B cell (primary cell): ENCODE data around the gene IL7R. TPM values are rescaled to one million over a fixed set of nuclear protein-coding genes. Genes with fewer than 3 reads are reported as not detected.

ENCODE experiments used
- ATAC-seq: fragments of 200-7000 bp; cut with Tn5 transposase; one replicate; pipeline ENCODE4 v1.10.0; 2021; ENCODE audit warnings: low read depth, mild to moderate bottlenecking, moderate number of reproducible peaks, moderate library complexity
- CTCF ChIA-PET: fragments of 350-600 bp; sonication (Branson Sonifier 250); formaldehyde crosslinking; loops from one replicate; lab custom pipeline; 2021; ENCODE audit warnings: antibody characterized with exemption, inconsistent platforms; lab: Charles Lee
- POLR2A ChIA-PET: fragments of 350-600 bp; sonication (Branson Sonifier 250); formaldehyde crosslinking; loops from one replicate; lab custom pipeline; 2021; ENCODE audit warnings: antibody characterized with exemption; lab: Charles Lee
- DNase-seq: peaks from one replicate; pipeline ENCODE4 v3.0.0; 2013
- H2AFZ ChIP-seq: 2 replicates; pipeline ENCODE4 v1.6.1; 2012; ENCODE audit warnings: mild to moderate bottlenecking, low read depth, low read length; ENCODE audit not compliant: insufficient read depth, poor library complexity, severe bottlenecking
- H3K27ac ChIP-seq, 2 donors: 1 replicate in 1 of 2; 2 replicates in 1 of 2; pipeline ENCODE4 v1.5.1; 2012 to 2013; ENCODE audit warnings: low read length in 2 of 2, mild to moderate bottlenecking in 2 of 2, moderate library complexity in 1 of 2
- H3K27me3 ChIP-seq, 4 experiments: fragments of 200-600 bp in 1 of 4; sonication (generic) in 1 of 4; replicated peaks in 1 of 4; 1 replicate in 2 of 4; 2 replicates in 2 of 4; pipeline versions ENCODE4 v1.6.1 to v1.7.0; 2013 to 2016; ENCODE audit warnings: low read length in 3 of 4, mild to moderate bottlenecking in 2 of 4, mixed read lengths in 1 of 4, moderate library complexity in 1 of 4; ENCODE audit not compliant: insufficient read depth in 4 of 4, control insufficient read depth in 3 of 4; ENCODE audit errors: control extremely low read depth in 1 of 4
- H3K36me3 ChIP-seq, 2 experiments: replicated peaks in 1 of 2; 1 replicate in 1 of 2; 2 replicates in 1 of 2; pipeline versions ENCODE4 v1.6.1 to v1.7.1; 2013; ENCODE audit warnings: low read length in 1 of 2; ENCODE audit not compliant: insufficient read depth in 2 of 2, control insufficient read depth in 1 of 2; ENCODE audit errors: control extremely low read depth in 1 of 2, extremely low read depth in 1 of 2
- H3K4me1 ChIP-seq, 2 donors: fragments of 200-600 bp in 1 of 2; sonication (generic) in 1 of 2; 1 replicate in 1 of 2; 2 replicates in 1 of 2; pipeline versions ENCODE4 v1.5.1 to v1.6.1; 2013 to 2017; ENCODE audit warnings: low read length in 2 of 2; ENCODE audit not compliant: control insufficient read depth in 2 of 2, insufficient read depth in 2 of 2
- H3K4me2 ChIP-seq: replicated peaks from 2 replicates; pipeline ENCODE3; 2012; ENCODE audit warnings: mild to moderate bottlenecking, low read depth, low read length; ENCODE audit not compliant: poor library complexity, severe bottlenecking
- H3K4me3 ChIP-seq, 5 experiments: fragments of 200-600 bp in 1 of 5; sonication (generic) in 1 of 5; 1 replicate in 3 of 5; 2 replicates in 2 of 5; pipeline versions ENCODE4 v1.5.1 to v1.7.0; 2011 to 2016; ENCODE audit warnings: low read length in 4 of 5, mild to moderate bottlenecking in 4 of 5, low read depth in 2 of 5, control low read depth in 1 of 5, moderate library complexity in 1 of 5; ENCODE audit not compliant: insufficient read depth in 1 of 5; ENCODE audit errors: control extremely low read depth in 1 of 5, extremely low read depth in 1 of 5
- H3K79me2 ChIP-seq: fragments of 200-600 bp; sonication (generic); one replicate; pipeline ENCODE4 v1.6.0; 2016; ENCODE audit warnings: low read length; ENCODE audit not compliant: control insufficient read depth, insufficient read depth
- H3K9ac ChIP-seq: fragments of 200-600 bp; sonication (generic); 2 replicates; pipeline ENCODE4 v1.6.1; 2017; ENCODE audit warnings: mild to moderate bottlenecking, low read length, moderate library complexity
- H3K9me3 ChIP-seq, 3 donors: one replicate each; pipeline versions ENCODE4 v1.6.1 to v1.7.1; 2013; ENCODE audit warnings: low read length in 2 of 3; ENCODE audit not compliant: control insufficient read depth in 2 of 3, insufficient read depth in 1 of 3; ENCODE audit errors: control extremely low read depth in 1 of 3
- H4K20me1 ChIP-seq: 2 replicates; pipeline ENCODE4 v1.6.0; 2012; ENCODE audit warnings: mild to moderate bottlenecking, low read length; ENCODE audit not compliant: insufficient read depth, control insufficient read depth, poor library complexity, severe bottlenecking
- H3K27ac Mint-ChIP-seq: one replicate; pipeline ENCODE4 v1.8.0; 2021; ENCODE audit warnings: mixed read lengths
- H3K27me3 Mint-ChIP-seq: one replicate; pipeline ENCODE4 v1.8.0; 2021; ENCODE audit warnings: mixed read lengths
- H3K4me1 Mint-ChIP-seq: one replicate; pipeline ENCODE4 v1.8.0; 2021; ENCODE audit warnings: mixed read lengths
- H3K4me3 Mint-ChIP-seq: one replicate; pipeline ENCODE4 v1.8.0; 2021; ENCODE audit warnings: mixed read lengths
- H3K9me3 Mint-ChIP-seq: one replicate; pipeline ENCODE4 v1.8.0; 2022; ENCODE audit warnings: mixed read lengths; ENCODE audit not compliant: insufficient read depth
- EZH2 ChIP-seq: IDR thresholded peaks from 2 replicates; pipeline ENCODE4 v1.6.1; 2012; ENCODE audit warnings: borderline replicate concordance, low read depth, mild to moderate bottlenecking, moderate library complexity, low read length; ENCODE audit not compliant: insufficient read depth, poor library complexity, severe bottlenecking
- WGBS: methylation state at CpG from one replicate; pipeline ENCODE4 v1.1.5; 2013; ENCODE audit warnings: missing lambda C conversion rate; ENCODE audit not compliant: insufficient coverage; 5-methylcytosine and 5-hydroxymethylcytosine counted together
- intact Hi-C: fragments of 100-400 bp; cut with micrococcal nuclease; formaldehyde crosslinking; loops from one replicate; pipeline ENCODE4 v1.10.0; 2022
- polyA plus RNA-seq: library from polyadenylated mRNA; depleted of rRNA; stranded (reverse); fragments of >200 nt; gene quantifications from 2 replicates; pipeline ENCODE4 v1.2.3, GENCODE V29; 2012
- total RNA-seq, 2 donors: library from RNA; stranded (reverse); fragments of 120-200 nt in 1 of 2; gene quantifications; 1 replicate in 1 of 2; 2 replicates in 1 of 2; pipeline versions ENCODE4 v1.2.3 to v1.2.4, GENCODE V29; 2013 to 2022
- TF ChIP-seq, protein P1 (sequence below): fragments of 200-600 bp; IDR thresholded peaks from one replicate; pipeline ENCODE4 v1.8.0; 2022; ENCODE audit warnings: antibody characterized with exemption, mild to moderate bottlenecking

IL7R gene
- total and polyA plus RNA-seq, 2 donors (not counting 1 experiment from before 2014, with no cell fraction given), result 2.4 TPM

DNA sequence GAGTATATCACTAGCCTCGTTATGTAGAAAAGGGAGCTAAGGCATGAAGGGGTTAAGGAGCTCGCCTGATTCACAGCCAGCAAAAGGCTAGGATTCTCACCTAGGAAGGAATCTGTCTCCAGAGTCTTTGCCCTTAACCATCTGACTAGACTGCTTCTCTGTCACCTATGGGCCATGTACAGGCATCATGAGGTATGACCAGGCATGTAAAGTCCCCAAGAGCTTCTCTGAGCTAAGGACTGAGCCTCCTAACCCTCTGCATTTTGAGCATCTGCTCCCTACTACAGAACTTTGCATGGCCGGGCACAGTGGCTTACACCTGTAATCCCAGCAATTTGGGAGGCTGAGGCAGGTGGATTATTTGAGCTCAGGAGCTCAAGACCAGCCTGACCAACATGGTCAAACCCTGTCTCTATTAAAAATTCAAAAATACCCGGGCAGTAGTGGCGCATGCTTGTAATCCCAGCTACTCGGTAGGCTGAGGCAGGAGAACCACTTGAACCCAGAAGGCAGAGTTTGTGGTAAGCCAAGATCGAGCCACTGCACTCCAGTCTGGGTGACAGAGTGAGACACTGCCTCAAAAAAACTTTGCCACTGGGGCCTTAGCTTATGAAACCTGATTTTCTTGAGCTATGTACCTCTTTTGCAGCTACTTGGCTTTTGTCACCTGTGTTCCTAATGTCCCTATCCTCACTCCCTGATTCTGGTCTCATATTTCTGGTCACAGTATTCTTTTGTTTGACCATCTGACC, 33.2 kb upstream of the IL7R start:
- H3K27me3 Mint-ChIP-seq, result no peaks in the 10 kb centered on the region
- no peaks in the 10 kb centered on the region for H3K27me3 ChIP-seq
- ChIA-PET POLR2A (no interaction called here), CTCF (interaction anchor here (1.3 kb wide), 1 partner anchor 10 kb away, joined by 3 read pairs; no protein-coding TSS in a partner anchor)
- H3K4me2 ChIP-seq, result no peak overlapping the region
- H3K4me3 Mint-ChIP-seq, result no peak overlapping the region
- no peaks in the 10 kb centered on the region for H3K79me2 ChIP-seq
- H3K4me1 Mint-ChIP-seq, result no peaks in the 10 kb centered on the region
- H3K27ac ChIP-seq, result no peak overlapping the region
- no peaks in the 10 kb centered on the region for H4K20me1 ChIP-seq
- TF ChIP-seq, protein P1, sequence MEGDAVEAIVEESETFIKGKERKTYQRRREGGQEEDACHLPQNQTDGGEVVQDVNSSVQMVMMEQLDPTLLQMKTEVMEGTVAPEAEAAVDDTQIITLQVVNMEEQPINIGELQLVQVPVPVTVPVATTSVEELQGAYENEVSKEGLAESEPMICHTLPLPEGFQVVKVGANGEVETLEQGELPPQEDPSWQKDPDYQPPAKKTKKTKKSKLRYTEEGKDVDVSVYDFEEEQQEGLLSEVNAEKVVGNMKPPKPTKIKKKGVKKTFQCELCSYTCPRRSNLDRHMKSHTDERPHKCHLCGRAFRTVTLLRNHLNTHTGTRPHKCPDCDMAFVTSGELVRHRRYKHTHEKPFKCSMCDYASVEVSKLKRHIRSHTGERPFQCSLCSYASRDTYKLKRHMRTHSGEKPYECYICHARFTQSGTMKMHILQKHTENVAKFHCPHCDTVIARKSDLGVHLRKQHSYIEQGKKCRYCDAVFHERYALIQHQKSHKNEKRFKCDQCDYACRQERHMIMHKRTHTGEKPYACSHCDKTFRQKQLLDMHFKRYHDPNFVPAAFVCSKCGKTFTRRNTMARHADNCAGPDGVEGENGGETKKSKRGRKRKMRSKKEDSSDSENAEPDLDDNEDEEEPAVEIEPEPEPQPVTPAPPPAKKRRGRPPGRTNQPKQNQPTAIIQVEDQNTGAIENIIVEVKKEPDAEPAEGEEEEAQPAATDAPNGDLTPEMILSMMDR, result no peak
- TF ChIP-seq EZH2, result no peak
- no peaks in the 10 kb centered on the region for H3K9me3 ChIP-seq
- no peaks in the 10 kb centered on the region for H3K4me1 ChIP-seq
- intact Hi-C loops, result no loop called here
- DNase-seq (no peak), ATAC-seq (no peak)
- H3K9me3 Mint-ChIP-seq, result no peaks in the 10 kb centered on the region
- no peak overlapping the region for H3K4me3 ChIP-seq
- H3K9ac ChIP-seq, result no peak overlapping the region
- no peak overlapping the region for H2AFZ ChIP-seq
- 74% methylated on average over 7 of the region's 7 CpGs for WGBS
- H3K27ac Mint-ChIP-seq, result no peak overlapping the region
- H3K36me3 ChIP-seq, result no peaks in the 10 kb centered on the region

DNA sequence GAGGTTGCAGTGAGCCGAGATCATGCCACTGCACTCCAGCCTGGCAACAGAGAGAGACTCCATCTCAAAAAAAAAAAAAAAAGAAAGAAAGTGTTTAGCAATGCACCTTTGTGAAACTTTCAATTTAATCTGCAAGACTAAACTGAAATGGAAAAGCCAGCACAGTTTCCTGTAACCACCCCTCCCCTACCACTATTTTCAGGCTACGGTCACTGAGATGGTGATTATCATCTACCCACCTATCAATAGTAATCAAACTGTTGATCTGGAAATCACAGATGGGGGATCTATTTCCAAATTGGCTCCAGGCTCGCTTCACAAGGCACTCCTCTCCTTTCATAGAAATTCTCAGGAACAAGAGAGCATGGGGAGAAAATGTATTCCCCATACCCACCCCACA, 30.6 kb upstream of the IL7R start:
- Histone ChIP-seq H3K4me3 (no peak overlapping the region), H3K79me2 (no peaks in the 10 kb centered on the region), H3K27me3 (no peaks in the 10 kb centered on the region), H3K9me3 (no peaks in the 10 kb centered on the region), H3K4me1 (no peaks in the 10 kb centered on the region), H4K20me1 (no peaks in the 10 kb centered on the region), H3K27ac (no peak overlapping the region), H3K9ac (no peak overlapping the region), H2AFZ (no peak overlapping the region), H3K36me3 (no peaks in the 10 kb centered on the region), H3K4me2 (no peak overlapping the region)
- no peak for DNase-seq
- ChIA-PET CTCF (no interaction called here), POLR2A (no interaction called here)
- intact Hi-C loops, result no loop called here
- no peak overlapping the region for H3K27ac Mint-ChIP-seq
- H3K9me3 Mint-ChIP-seq, result no peaks in the 10 kb centered on the region
- H3K27me3 Mint-ChIP-seq, result no peaks in the 10 kb centered on the region
- no peaks in the 10 kb centered on the region for H3K4me1 Mint-ChIP-seq
- H3K4me3 Mint-ChIP-seq, result no peak overlapping the region
- TF ChIP-seq, protein P1, result no peak
- no peak for TF ChIP-seq EZH2
- ATAC-seq, result no peak
- no CpG with 5 or more reads among the region's 3 CpGs for WGBS
